Erythroblast (primary cell): ENCODE results near the gene STRN.

Source experiments
- GATA1 ChIP-seq: IDR thresholded peaks from 2 replicates; pipeline ENCODE4 v1.6.1; 2011; ENCODE audit warnings: low read depth, mild to moderate bottlenecking, control low read depth, low read length, moderate library complexity
- POLR2A ChIP-seq: IDR thresholded peaks from 2 replicates; pipeline ENCODE4 v1.6.1; 2011; ENCODE audit warnings: mild to moderate bottlenecking, low read length

GRCh38 chr2:36834731-36835524 lies 131.4 kb downstream of the STRN start:
- TF ChIP-seq POLR2A (no peak), GATA1 (no peak)
